Spleen (tissue), 11 donors: ENCODE measurements around the gene TTYH1. TPM values are rescaled to one million over a fixed set of nuclear protein-coding genes. Genes with fewer than 3 reads are reported as not detected.

Experiments used
- DNase-seq: peaks from one replicate; pipeline ENCODE4 v3.0.0-alpha.2; 2020
- H3K27ac ChIP-seq, 8 donors: fragments of 200-600 bp; sonication (generic) in 7 of 8; 1 replicate in 4 of 8; 2 replicates in 4 of 8; pipeline versions ENCODE4 v1.5.0 to v1.8.0; 2016 to 2021; ENCODE audit warnings: inconsistent platforms in 4 of 8, mild to moderate bottlenecking in 4 of 8, moderate library complexity in 1 of 8
- H3K27me3 ChIP-seq, 7 donors: fragments of 200-600 bp; sonication (generic) in 6 of 7; replicated peaks in 1 of 7; 1 replicate in 4 of 7; 2 replicates in 3 of 7; pipeline versions ENCODE4 v1.5.0 to v1.8.0; 2016 to 2021; ENCODE audit warnings: inconsistent platforms in 3 of 7, mild to moderate bottlenecking in 1 of 7
- H3K36me3 ChIP-seq, 6 donors: fragments of 200-600 bp; sonication (generic) in 5 of 6; 1 replicate in 4 of 6; 2 replicates in 2 of 6; pipeline versions ENCODE4 v1.5.0 to v1.8.0; 2016 to 2021; ENCODE audit warnings: inconsistent platforms in 2 of 6
- H3K4me1 ChIP-seq, 6 donors: fragments of 200-600 bp; sonication (generic) in 5 of 6; 1 replicate in 3 of 6; 2 replicates in 3 of 6; pipeline versions ENCODE4 v1.5.0 to v1.8.0; 2016 to 2021; ENCODE audit warnings: inconsistent platforms in 3 of 6
- H3K4me3 ChIP-seq, 8 donors: fragments of 200-600 bp; sonication (generic) in 7 of 8; 1 replicate in 4 of 8; 2 replicates in 4 of 8; pipeline versions ENCODE4 v1.5.0 to v1.8.0; 2016 to 2021; ENCODE audit warnings: inconsistent platforms in 4 of 8, mild to moderate bottlenecking in 4 of 8, moderate library complexity in 2 of 8
- H3K9me3 ChIP-seq, 8 donors: fragments of 200-600 bp; sonication (generic) in 7 of 8; 1 replicate in 4 of 8; 2 replicates in 4 of 8; pipeline versions ENCODE4 v1.5.0 to v1.8.0; 2016 to 2021; ENCODE audit warnings: inconsistent platforms in 4 of 8
- CTCF ChIP-seq, 11 experiments: fragments of 200-600 bp in 7 of 11; fragments of 450-650 bp in 4 of 11; sonication (generic) in 4 of 11; IDR thresholded peaks in 8 of 11; conservative IDR thresholded peaks in 3 of 11; 1 replicate in 7 of 11; 2 replicates in 4 of 11; pipeline versions ENCODE4 v1.4.0 to v1.8.0; 2016 to 2021; ENCODE audit warnings: antibody characterized with exemption in 11 of 11, inconsistent platforms in 4 of 11, mild to moderate bottlenecking in 1 of 11
- POLR2A ChIP-seq, 3 donors: fragments of 450-650 bp; IDR thresholded peaks; one replicate each; pipeline ENCODE4 v1.5.1; 2017; ENCODE audit warnings: antibody characterized with exemption in 3 of 3, mild to moderate bottlenecking in 1 of 3
- POLR2AphosphoS5 ChIP-seq, 3 donors: sonication (generic); formaldehyde crosslinking; IDR thresholded peaks; one replicate each; pipeline ENCODE4 v1.5.1; 2017; ENCODE audit warnings: antibody characterized with exemption in 3 of 3
- WGBS, 5 donors: extraction: QIAGEN DNeasy Blood & Tissue Kit in 3 of 5; methylation state at CpG; one replicate each; pipeline versions ENCODE4 v1.1.5 to v1.1.7; 2013 to 2018; 5-methylcytosine and 5-hydroxymethylcytosine counted together
- intact Hi-C: fragments of 100-400 bp; cut with DNase I; formaldehyde crosslinking; loops from one replicate; pipeline ENCODE4 v1.15.0; 2023; ENCODE audit warnings: low total_unique reads
- polyA plus RNA-seq, 3 donors: library from polyadenylated mRNA; stranded (reverse); fragments of 200-250 nt; gene quantifications; one replicate each; pipeline ENCODE4 v1.2.1, GENCODE V29; 2013
- total RNA-seq, 7 donors: library from RNA; depleted of rRNA in 3 of 7; stranded (reverse); fragments of >200 nt in 3 of 7; fragmentation: NEBNext Ultra II Directional in 4 of 7; extraction: Animal tissue kit (Norgen Biotek cat#: 25700) in 4 of 7; gene quantifications; one replicate each; pipeline versions ENCODE4 v1.1.0 to v1.2.1, GENCODE V29; 2016 to 2021
- donor health status: healthy with polysubstance abuse.
- donor health status: DM: no; HTN: no; CAD: no; lungs with moderate emphysema.
- donor health status: DM: no; HTN: no; CAD: no.
- donor health status: Bipolar disorder and iron deficiency.
- donor health status: healthy.
- donor health status: DM: no; HTN: no; CAD: no.
- donor health status: DM: yes; HTN: yes; CAD: no.

The TTYH1 gene
- total and polyA plus RNA-seq, 10 donors: 0.97 to 3.5 (median 1.2) TPM

GRCh38 chr19:54383330-54383729 lies 31.9 kb upstream of the TTYH1 start:
- intact Hi-C loops: no loop called here
- peaks cover 0 to 54% (median 24%) of the 10 kb centered on the region in 6 donors for H3K4me1 ChIP-seq
- WGBS, 5 donors: 52 to 68% (median 57%) methylated on average over 4 of the region's 4 CpGs
- H3K27ac ChIP-seq: peak overlapping the region in 2 of 8 donors; percentile 33 to 43
- peaks cover 0 to 17% (median 0%) of the 10 kb centered on the region in 7 donors for H3K27me3 ChIP-seq
- no peaks in the 10 kb centered on the region for H3K36me3 ChIP-seq
- no peak for DNase-seq
- no peak for TF ChIP-seq CTCF (IDR thresholded peaks at IDR 0.05 in 8 of 11, conservative IDR thresholded peaks at IDR 0.05 in 3 of 11)
- TF ChIP-seq POLR2A (IDR thresholded peaks at IDR 0.05): no peak
- no peak for TF ChIP-seq POLR2AphosphoS5 (IDR thresholded peaks at IDR 0.05)
- no peak overlapping the region for H3K4me3 ChIP-seq
- no peaks in the 10 kb centered on the region for H3K9me3 ChIP-seq

- no peaks in the 10 kb centered on the region for H3K36me3 ChIP-seq
- H3K4me1 ChIP-seq: peaks cover 9 to 49% (median 42%) of the 10 kb centered on the region in 6 donors
- peak; percentile 85 for DNase-seq
- no peaks in the 10 kb centered on the region for H3K9me3 ChIP-seq
- H3K4me3 ChIP-seq: peak overlapping the region; percentile 11 to 68 (median 42)
- peaks cover 0 to 46% (median 0%) of the 10 kb centered on the region in 7 donors for H3K27me3 ChIP-seq
- intact Hi-C loops: no loop called here
- WGBS, 5 donors: 1 to 10% (median 2%) methylated on average over 32 to 36 of the region's 36 CpGs
- H3K27ac ChIP-seq: peak overlapping the region; percentile 62 to 87 (median 76)
- TF ChIP-seq POLR2AphosphoS5 (IDR thresholded peaks at IDR 0.05) (peak; percentile 59 to 81 (median 67)), POLR2A (IDR thresholded peaks at IDR 0.05) (no peak)
Observed at GRCh38 chr19:54387991-54388801, 27.1 kb upstream of the TTYH1 start.

- intact Hi-C loops: no loop called here
- Histone ChIP-seq H3K27ac (peak overlapping the region; percentile 62 to 87 (median 76)), H3K4me1 (peaks cover 9 to 45% (median 42%) of the 10 kb centered on the region in 6 donors), H3K36me3 (no peaks in the 10 kb centered on the region), H3K4me3 (peak overlapping the region in 7 of 8 donors; percentile 11 to 68 (median 44)), H3K9me3 (no peaks in the 10 kb centered on the region), H3K27me3 (peaks cover 0 to 49% (median 0%) of the 10 kb centered on the region in 7 donors)
- WGBS, 5 donors: 24 to 32% (median 27%) methylated on average over 5 to 9 of the region's 9 CpGs
- no peak for TF ChIP-seq CTCF (IDR thresholded peaks at IDR 0.05 in 8 of 11, conservative IDR thresholded peaks at IDR 0.05 in 3 of 11)
- no peak for TF ChIP-seq POLR2A (IDR thresholded peaks at IDR 0.05)
- no peak for TF ChIP-seq POLR2AphosphoS5 (IDR thresholded peaks at IDR 0.05)
- no peak for DNase-seq
Observed at GRCh38 chr19:54388802-54389139, 26.5 kb upstream of the TTYH1 start.

GRCh38 chr19:54389553-54389952 lies 25.7 kb upstream of the TTYH1 start:
- 18 to 37% (median 27%) methylated on average over 4 of the region's 4 CpGs for WGBS, 5 donors
- Histone ChIP-seq H3K9me3 (no peaks in the 10 kb centered on the region), H3K4me3 (peak overlapping the region in 1 of 8 donors; percentile 68), H3K4me1 (peaks cover 9 to 50% (median 42%) of the 10 kb centered on the region in 6 donors), H3K27ac (peak overlapping the region in 6 of 8 donors; percentile 45 to 87 (median 82)), H3K36me3 (no peaks in the 10 kb centered on the region), H3K27me3 (peaks cover 0 to 52% (median 0%) of the 10 kb centered on the region in 7 donors)
- intact Hi-C loops: no loop called here
- TF ChIP-seq POLR2AphosphoS5 (IDR thresholded peaks at IDR 0.05): no peak
- TF ChIP-seq POLR2A (IDR thresholded peaks at IDR 0.05): no peak
- TF ChIP-seq CTCF (IDR thresholded peaks at IDR 0.05 in 8 of 11, conservative IDR thresholded peaks at IDR 0.05 in 3 of 11): no peak
- DNase-seq: no peak
